ENCODE measurements around the gene FIGLA. TPM values are rescaled to one million over a fixed set of nuclear protein-coding genes. Genes with fewer than 3 reads are reported as not detected.

FIGLA gene
- total and polyA plus RNA-seq, 3 donors from 2014 or later: 0.62 to 0.69 TPM; not detected in 1

- no peak overlapping the region for H3K27ac ChIP-seq
- TF ChIP-seq CTCF (IDR thresholded peaks at IDR 0.05) (no peak), POLR2A (IDR thresholded peaks at IDR 0.05) (no peak)
- H3K4me1 ChIP-seq: no peaks in the 10 kb centered on the region
- DNase-seq: no peak
- 88 to 92% methylated on average over 7 of the region's 7 CpGs for WGBS, 2 donors
- H3K4me3 ChIP-seq: no peak overlapping the region
- intact Hi-C loops (cut with DNase I; ENCODE audit: low total_unique reads): no loop called here
- no peaks in the 10 kb centered on the region for H3K27me3 ChIP-seq
- H3K36me3 ChIP-seq (ENCODE audit: low read depth, missing control alignments): no peaks in the 10 kb centered on the region
- H3K9me3 ChIP-seq: no peaks in the 10 kb centered on the region
Measured at GRCh38 chr2:70757966-70758365, 32.5 kb downstream of the FIGLA start.

GRCh38 chr2:70757360-70757759, 33.1 kb downstream of the FIGLA start:
- H3K4me1 ChIP-seq: no peaks in the 10 kb centered on the region
- DNase-seq: no peak
- H3K27ac ChIP-seq: no peak overlapping the region
- H3K27me3 ChIP-seq: no peaks in the 10 kb centered on the region
- TF ChIP-seq POLR2A (IDR thresholded peaks at IDR 0.05): no peak
- no peak for TF ChIP-seq CTCF (IDR thresholded peaks at IDR 0.05)
- H3K4me3 ChIP-seq: no peak overlapping the region
- WGBS, 2 donors: 80 to 81% methylated on average over 4 of the region's 4 CpGs
- H3K36me3 ChIP-seq (ENCODE audit: low read depth, missing control alignments): no peaks in the 10 kb centered on the region
- intact Hi-C loops (cut with DNase I; ENCODE audit: low total_unique reads): no loop called here
- no peaks in the 10 kb centered on the region for H3K9me3 ChIP-seq

- WGBS, 2 donors: 85 to 90% methylated on average over 3 of the region's 3 CpGs
- DNase-seq: no peak
- H3K9me3 ChIP-seq: no peaks in the 10 kb centered on the region
- H3K27ac ChIP-seq: no peak overlapping the region
- no peaks in the 10 kb centered on the region for H3K36me3 ChIP-seq (ENCODE audit: low read depth, missing control alignments)
- intact Hi-C loops (cut with DNase I; ENCODE audit: low total_unique reads): no loop called here
- no peaks in the 10 kb centered on the region for H3K27me3 ChIP-seq
- no peak overlapping the region for H3K4me3 ChIP-seq
- TF ChIP-seq CTCF (IDR thresholded peaks at IDR 0.05) (no peak), POLR2A (IDR thresholded peaks at IDR 0.05) (no peak)
- H3K4me1 ChIP-seq: no peaks in the 10 kb centered on the region
Measured at GRCh38 chr2:70756128-70756527, 34.3 kb downstream of the FIGLA start.

GRCh38 chr2:70753902-70754301, 36.5 kb downstream of the FIGLA start:
- Histone ChIP-seq H3K27me3 (no peaks in the 10 kb centered on the region), H3K36me3 (ENCODE audit: low read depth, missing control alignments) (no peaks in the 10 kb centered on the region), H3K4me1 (no peaks in the 10 kb centered on the region), H3K4me3 (no peak overlapping the region), H3K27ac (no peak overlapping the region), H3K9me3 (no peaks in the 10 kb centered on the region)
- WGBS, 2 donors: 81 to 83% methylated on average over 4 of the region's 4 CpGs
- intact Hi-C loops (cut with DNase I; ENCODE audit: low total_unique reads): no loop called here
- TF ChIP-seq CTCF (IDR thresholded peaks at IDR 0.05) (no peak), POLR2A (IDR thresholded peaks at IDR 0.05) (no peak)
- no peak for DNase-seq

- no peaks in the 10 kb centered on the region for H3K9me3 ChIP-seq
- no peaks in the 10 kb centered on the region for H3K4me1 ChIP-seq
- no peak overlapping the region for H3K27ac ChIP-seq
- no peaks in the 10 kb centered on the region for H3K27me3 ChIP-seq
- H3K36me3 ChIP-seq (ENCODE audit: low read depth, missing control alignments): no peaks in the 10 kb centered on the region
- no peak for TF ChIP-seq CTCF (IDR thresholded peaks at IDR 0.05)
- TF ChIP-seq POLR2A (IDR thresholded peaks at IDR 0.05): no peak
- intact Hi-C loops (cut with DNase I; ENCODE audit: low total_unique reads): no loop called here
- DNase-seq: no peak
- no peak overlapping the region for H3K4me3 ChIP-seq
Measured at GRCh38 chr2:70753031-70753430, 37.4 kb downstream of the FIGLA start.

Measured in testis (tissue), 3 donors.